Activated CD4-positive, alpha-beta T cell treated with anti-CD3 and anti-CD28 coated beads, Interleukin-2, Interleukin-6, amounts not matched to agents 100 ng/mL and 50 ng/mL, durations not matched to agents 16 hours and 8 hours (primary cell): ENCODE measurements around the gene DHFR2.
"Not testable (repeated sequence)": the region's sequence is repeated elsewhere in the genome, so short reads cannot be mapped to it uniquely, and the experiment has no call there.

ENCODE experiments used
- DNase-seq: peaks from one replicate; pipeline ENCODE4 v3.0.0-alpha.2; 2020

The DHFR2 gene

GRCh38 chr3:94062513-94063404 lies at the start of gene DHFR2, which contains the start of gene NSUN3:
TSS of gene DHFR2 (minus strand) at chr3:94062916. CDS start at chr3:94061511, 1,405 bp downstream.
TSS of gene NSUN3 (plus strand) at chr3:94063061. CDS start at chr3:94063127, 66 bp downstream.
- DNase-seq: peak; percentile 93

GRCh38 chr3:94110854-94111253 lies 48.1 kb upstream of the DHFR2 start:
- DNase-seq: no peak

DNA sequence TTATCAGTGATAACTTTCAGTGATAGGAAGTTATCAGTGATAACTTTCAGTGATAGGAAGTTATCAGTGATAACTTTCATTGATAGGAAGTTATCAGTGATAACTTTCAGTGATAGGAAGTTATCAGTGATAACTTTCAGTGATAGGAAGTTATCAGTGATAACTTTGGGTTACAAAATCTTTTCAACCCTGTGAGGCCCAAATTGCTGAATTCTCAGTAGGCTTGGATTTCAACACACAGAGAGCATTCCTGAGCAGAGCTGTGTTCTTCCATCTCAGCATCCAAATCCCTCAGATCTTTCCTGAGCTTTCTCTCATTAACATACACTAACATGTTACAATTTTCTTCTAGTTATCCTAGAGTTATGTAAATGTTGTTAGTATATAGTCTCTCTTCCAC lies 47.5 kb upstream of the DHFR2 start:
- DNase-seq: not testable (repeated sequence)

DNA sequence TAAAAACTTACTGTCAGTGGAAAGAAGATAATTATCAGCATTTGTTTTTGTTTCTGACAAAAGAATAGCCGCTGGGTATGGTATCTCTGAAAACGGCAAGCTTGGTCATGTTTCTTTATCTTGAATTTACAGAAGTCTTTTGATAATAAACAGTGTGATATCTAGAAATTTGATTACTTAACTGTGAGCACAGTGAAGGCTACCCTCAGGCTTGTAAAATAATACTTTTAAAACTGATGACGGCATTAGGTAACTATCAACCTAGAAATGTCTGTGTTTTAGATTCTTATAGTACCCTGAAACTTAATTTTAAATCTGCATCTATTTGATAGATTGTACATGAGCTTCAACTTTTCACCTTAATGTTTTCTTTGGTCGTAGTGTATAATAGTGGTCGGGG lies 43.6 kb upstream of the DHFR2 start:
- DNase-seq: no peak

DNA sequence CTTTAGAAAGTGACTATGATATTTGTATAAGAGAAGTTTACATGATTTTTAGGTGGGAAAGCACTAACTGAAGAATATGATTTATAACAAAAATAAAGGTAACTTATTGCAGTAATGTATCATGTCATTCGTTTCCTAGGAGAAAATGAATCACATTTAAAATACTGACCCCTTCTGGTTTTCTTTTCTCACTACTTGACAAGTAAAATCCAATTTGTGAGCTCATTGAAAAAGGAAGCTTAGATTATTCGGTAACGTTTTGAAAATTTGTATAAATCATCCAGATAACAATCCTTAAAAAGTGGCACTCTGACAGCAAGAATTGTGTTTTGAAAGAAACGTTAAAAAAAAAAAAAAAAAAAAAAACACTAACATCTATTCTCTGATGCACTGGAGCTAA lies 39.1 kb upstream of the DHFR2 start:
- DNase-seq: no peak

- no peak for DNase-seq
Observed at GRCh38 chr3:94099311-94099710, 36.6 kb upstream of the DHFR2 start.

GRCh38 chr3:94098452-94098851 lies 35.7 kb upstream of the DHFR2 start:
- DNase-seq: no peak

- DNase-seq: no peak
Observed at GRCh38 chr3:94095111-94095510, 32.4 kb upstream of the DHFR2 start.

- no peak for DNase-seq
Observed at GRCh38 chr3:94093151-94093550, 30.4 kb upstream of the DHFR2 start.

GRCh38 chr3:94092086-94092485 lies 29.4 kb upstream of the DHFR2 start:
- no peak for DNase-seq

DNA sequence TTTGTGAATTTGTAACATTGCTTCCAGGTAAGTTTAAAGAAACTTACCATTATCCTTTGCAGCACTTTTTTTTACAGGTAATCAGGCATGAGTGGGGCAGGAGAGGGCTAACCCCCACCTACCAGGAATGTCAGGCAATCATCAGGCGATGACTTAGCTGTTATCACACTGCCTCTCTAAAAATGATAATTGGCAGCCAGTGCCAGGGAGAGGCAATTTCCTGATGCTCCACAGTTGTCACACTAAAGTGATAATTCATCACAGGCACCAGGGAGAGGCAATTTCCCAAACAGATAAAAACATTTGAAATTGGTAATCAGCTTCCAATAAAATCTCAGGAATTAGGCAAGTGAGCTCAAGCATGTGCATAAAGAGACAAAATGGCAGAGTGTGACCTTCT lies 26.4 kb upstream of the DHFR2 start:
- DNase-seq: no peak

DNA sequence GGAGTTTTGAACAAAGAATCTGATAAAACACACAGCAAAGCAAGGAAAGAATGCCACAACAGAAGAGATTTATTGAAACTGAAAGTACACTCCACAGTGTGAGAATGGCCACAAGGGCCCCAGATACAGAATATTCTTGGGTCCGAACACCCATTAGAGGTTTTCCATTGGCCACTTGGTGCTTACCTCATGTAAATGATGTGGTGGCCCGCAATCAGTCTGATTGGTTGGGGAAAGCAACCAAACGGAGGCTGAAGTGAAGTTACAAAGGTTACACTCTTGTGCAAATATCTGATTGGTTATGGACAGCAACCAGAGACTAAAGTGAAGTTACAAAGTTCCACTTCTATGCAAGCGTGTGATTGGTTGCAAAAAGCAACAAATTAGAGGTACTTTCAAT lies 20.5 kb upstream of the DHFR2 start:
- no peak for DNase-seq

DNA sequence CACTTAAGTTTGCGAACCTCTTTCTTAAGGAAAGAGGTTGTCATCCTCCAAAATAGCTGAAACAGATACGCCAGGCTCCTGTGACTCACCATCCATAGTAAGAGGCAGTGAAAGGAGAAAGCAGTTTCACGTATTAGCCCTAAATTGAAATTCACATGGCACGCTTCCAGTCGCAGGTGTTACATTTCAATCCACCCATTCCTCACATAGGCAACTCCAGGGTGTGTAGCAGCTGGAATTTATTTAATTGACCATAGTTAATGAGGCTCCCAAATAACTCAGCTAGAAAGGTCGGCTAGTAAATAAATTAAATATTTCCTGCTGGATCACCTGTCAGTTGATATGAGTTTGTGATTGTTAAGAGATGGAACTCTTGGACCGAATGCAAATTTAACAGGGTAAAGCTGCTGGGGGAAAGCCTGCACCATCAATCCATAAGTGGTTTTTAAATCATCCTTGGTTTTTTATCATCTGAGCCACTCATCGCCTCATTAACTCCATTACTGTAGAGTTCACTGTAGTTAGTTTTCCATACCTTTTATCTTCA lies 19.7 kb upstream of the DHFR2 start:
- DNase-seq: no peak

DNA sequence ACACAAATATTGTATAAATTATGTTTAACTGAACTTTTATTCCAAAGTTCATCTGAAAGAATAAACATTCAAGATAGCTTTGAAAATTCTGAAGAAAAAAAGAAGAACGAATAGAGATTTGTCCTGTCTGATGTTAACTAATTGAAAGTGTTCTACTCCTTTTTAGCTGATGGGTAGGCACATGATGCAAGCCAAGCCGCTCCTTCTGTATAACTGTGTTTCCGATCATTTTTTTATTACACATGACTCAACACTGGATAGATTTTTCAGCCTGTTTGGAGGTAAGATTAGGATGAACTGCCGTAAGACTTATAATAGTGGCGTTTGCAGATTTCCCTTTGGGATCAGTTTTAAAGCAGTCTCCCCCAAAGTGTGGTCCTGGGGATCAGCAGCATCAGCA lies 19.2 kb upstream of the DHFR2 start:
- no peak for DNase-seq

GRCh38 chr3:94080552-94080951 lies 17.8 kb upstream of the DHFR2 start:
- DNase-seq: not testable (repeated sequence)

- no peak for DNase-seq
Observed at GRCh38 chr3:94076055-94076454, 13.3 kb upstream of the DHFR2 start.

- DNase-seq: peak; percentile 23
Observed at GRCh38 chr3:94071713-94072284, 9.1 kb upstream of the DHFR2 start.

DNA sequence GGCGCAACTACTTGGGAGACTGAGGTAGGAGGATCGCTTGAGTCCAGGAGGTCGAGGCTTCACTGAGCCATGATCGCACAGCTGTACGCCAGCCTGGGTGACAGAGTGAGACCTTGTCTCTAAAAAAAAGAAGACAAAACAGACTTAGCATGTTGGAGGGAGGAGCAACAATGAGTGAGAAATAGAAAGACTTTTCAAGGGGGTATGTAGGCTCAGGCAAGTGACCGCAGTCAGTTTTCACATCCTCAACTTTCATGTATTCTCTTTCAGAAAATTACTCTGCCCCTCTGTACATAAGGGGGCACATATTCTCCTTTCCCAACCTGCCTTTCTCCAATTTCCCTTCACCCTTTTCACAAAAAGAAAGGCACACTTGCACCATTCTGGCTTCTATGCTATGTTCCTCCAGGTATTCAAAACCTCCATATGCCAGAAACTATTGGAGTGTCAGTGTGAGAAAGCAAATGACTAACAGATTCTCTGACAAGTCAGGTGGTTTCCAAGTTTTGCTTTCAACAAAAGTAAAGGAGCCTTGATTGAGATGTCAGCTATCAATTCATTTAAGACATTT lies 7.7 kb upstream of the DHFR2 start:
- no peak for DNase-seq

DNA sequence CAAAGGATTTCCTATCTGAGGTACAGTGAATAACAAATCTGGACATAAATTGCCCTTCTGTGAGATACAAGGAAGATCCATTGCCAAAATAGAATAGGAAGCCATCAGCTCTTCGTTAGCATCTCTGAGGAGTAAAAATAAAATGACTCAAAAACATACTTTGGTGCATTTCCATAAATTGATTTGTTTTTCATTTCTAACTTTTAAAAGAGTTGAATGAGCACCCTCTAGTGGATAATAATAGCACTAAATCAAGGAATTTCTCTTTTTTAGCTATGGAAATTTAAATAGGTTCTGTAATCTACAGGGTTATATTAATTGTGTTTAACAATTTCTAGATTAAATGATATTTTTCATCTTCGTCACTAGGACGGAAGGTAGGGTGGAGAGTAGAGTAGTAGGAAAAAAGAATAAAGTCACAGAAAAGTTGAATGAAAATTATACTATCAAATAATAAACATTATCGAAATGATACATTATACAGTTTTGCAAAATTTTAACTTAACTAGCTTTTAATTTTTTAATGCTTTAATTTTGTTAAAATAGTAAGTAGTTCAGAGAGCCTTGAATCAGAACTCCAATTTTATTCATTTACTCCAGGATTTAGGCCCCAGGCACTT lies 6.6 kb upstream of the DHFR2 start:
- no peak for DNase-seq

DNA sequence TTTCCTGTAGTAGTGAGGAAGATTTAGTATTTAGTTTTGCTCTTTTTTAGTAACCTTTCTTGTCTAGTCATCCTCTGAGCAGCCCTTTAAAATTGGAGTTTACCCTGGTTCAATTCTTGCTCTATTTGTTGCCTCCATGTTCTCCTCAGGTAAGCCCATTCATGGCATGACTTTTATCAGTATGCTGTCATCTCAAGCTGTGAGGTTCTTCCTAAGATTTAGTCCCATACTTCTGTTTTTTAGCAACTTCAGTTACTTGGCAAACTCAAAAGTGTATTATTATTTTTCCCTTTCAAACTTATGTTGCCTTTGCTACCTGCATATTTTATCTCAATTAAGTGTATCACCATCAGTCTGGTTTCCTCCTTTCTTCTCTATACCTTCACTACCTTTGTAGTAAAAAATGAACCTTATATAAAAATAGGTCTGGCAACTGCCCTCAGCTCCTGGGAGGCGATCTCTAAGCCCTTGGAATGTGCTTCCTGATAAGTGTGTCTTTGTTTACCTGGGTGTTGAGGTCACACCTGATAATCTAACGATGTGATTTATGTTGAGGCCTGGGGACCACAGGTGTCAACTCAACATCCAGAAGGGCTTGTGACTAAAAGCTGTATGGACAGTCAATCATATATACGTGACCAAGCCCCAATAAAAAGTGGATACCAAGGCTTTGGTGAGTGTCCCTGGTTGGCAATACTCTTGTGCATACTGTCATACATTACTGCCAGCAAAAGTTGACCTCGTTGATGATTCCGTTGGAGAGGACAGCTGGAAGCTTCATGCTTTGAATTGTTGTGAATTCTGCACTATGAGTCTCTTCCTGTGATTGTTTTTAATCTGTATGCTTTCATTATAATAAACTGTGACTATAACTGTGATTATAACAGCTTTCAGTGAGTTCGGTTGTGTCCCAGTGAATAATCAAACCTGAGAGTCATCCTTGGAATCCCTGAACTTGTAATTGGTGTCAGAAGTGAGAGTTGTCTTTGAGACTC lies 4.1 kb upstream of the DHFR2 start:
- DNase-seq: no peak

GRCh38 chr3:94065819-94066480 lies 3.2 kb upstream of the DHFR2 start:
- DNase-seq: no peak
